ENCODE data around the gene GOLGA6D. TPM values are rescaled to one million over a fixed set of nuclear protein-coding genes. Genes with fewer than 3 reads are reported as not detected.
"Not testable (repeated sequence)": the region's sequence is repeated elsewhere in the genome, so short reads cannot be mapped to it uniquely, and the experiment has no call there.

The GOLGA6D gene
- total RNA-seq, 1 donor from 2014 or later, result not detected

DNA sequence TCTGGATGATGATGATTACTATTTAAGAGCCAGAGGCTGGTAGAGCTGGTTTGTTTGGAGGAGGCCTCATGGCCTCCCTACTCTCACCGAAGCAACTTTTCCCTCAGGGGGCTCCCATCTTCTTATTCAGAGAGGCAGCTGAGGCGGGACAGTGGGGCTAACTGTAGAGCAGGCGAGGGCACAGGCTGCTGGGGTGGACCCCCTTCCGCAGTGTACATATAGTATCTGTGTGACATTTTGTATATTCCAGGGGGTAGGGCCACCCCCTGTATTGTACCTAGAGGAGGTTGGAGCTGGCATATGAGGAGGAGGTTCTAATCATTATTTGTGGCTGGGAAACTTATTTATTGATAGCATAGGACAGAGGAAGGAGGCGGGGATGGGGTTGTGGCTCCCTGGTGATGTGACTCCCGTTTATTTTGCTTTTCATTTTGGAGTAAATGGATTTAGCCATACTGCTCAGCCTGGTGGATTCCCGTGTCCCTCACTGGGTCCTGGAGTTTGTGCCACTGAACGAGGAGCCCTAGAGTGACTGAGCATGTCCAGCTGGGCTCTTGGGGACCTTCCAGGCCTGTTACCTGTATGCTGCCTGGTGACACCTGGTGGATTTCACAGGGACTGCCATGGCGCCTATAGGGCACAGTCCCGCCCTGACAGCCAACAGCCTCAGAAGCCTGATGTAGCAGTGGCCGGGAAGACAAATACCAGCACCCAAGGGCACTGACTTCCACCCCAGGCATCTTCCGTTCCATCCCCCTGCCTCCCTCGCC lies 16.1 kb downstream of the GOLGA6D start:
- not testable (repeated sequence) for H3K36me3 Mint-ChIP-seq (ENCODE audit: unreplicated experiment); H3K9me3 Mint-ChIP-seq (ENCODE audit: unreplicated experiment); H3K4me1 Mint-ChIP-seq (ENCODE audit: unreplicated experiment); H3K4me3 Mint-ChIP-seq (ENCODE audit: unreplicated experiment); H3K27ac Mint-ChIP-seq (ENCODE audit: unreplicated experiment)
- DNase-seq (ENCODE audit: extremely low spot score, unreplicated experiment), result peak; percentile 48
- peaks cover 22% of the 10 kb centered on the region for H3K27me3 Mint-ChIP-seq (ENCODE audit: unreplicated experiment)

DNA sequence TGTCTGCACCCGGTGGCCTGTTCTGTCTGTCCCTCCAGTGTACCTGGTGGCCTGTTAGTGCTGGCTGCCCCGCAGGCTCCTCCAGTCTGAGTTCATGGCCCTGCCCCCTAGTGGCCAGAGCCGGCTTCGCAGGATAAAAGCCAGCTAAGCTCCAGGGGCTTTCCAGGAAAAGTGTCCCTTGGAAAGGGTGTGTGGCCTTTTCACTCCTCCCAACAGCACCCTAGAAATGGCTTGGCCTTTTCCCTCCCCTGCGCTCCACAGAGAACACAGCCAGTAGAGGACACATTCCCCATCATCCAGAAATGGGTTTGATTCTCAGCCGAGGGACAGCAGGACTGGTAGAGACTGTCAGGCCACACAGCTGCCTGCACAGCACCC lies 16.7 kb downstream of the GOLGA6D start:
- DNase-seq (ENCODE audit: extremely low spot score, unreplicated experiment), result peak; percentile 84
- not testable (repeated sequence) for H3K4me3 Mint-ChIP-seq (ENCODE audit: unreplicated experiment); H3K27ac Mint-ChIP-seq (ENCODE audit: unreplicated experiment); H3K36me3 Mint-ChIP-seq (ENCODE audit: unreplicated experiment); H3K9me3 Mint-ChIP-seq (ENCODE audit: unreplicated experiment); H3K4me1 Mint-ChIP-seq (ENCODE audit: unreplicated experiment)
- peaks cover 27% of the 10 kb centered on the region for H3K27me3 Mint-ChIP-seq (ENCODE audit: unreplicated experiment)
- TF ChIP-seq, protein P1, sequence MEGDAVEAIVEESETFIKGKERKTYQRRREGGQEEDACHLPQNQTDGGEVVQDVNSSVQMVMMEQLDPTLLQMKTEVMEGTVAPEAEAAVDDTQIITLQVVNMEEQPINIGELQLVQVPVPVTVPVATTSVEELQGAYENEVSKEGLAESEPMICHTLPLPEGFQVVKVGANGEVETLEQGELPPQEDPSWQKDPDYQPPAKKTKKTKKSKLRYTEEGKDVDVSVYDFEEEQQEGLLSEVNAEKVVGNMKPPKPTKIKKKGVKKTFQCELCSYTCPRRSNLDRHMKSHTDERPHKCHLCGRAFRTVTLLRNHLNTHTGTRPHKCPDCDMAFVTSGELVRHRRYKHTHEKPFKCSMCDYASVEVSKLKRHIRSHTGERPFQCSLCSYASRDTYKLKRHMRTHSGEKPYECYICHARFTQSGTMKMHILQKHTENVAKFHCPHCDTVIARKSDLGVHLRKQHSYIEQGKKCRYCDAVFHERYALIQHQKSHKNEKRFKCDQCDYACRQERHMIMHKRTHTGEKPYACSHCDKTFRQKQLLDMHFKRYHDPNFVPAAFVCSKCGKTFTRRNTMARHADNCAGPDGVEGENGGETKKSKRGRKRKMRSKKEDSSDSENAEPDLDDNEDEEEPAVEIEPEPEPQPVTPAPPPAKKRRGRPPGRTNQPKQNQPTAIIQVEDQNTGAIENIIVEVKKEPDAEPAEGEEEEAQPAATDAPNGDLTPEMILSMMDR (IDR thresholded peaks at IDR 0.05), result peak; percentile 59

GRCh38 chr15:75300026-75300425 lies 17.4 kb downstream of the GOLGA6D start:
- not testable (repeated sequence) for H3K9me3 Mint-ChIP-seq (ENCODE audit: unreplicated experiment); H3K4me3 Mint-ChIP-seq (ENCODE audit: unreplicated experiment); H3K27ac Mint-ChIP-seq (ENCODE audit: unreplicated experiment); H3K36me3 Mint-ChIP-seq (ENCODE audit: unreplicated experiment); H3K4me1 Mint-ChIP-seq (ENCODE audit: unreplicated experiment)
- peaks cover 35% of the 10 kb centered on the region for H3K27me3 Mint-ChIP-seq (ENCODE audit: unreplicated experiment)
- DNase-seq (ENCODE audit: extremely low spot score, unreplicated experiment), result peak; percentile 68

DNA sequence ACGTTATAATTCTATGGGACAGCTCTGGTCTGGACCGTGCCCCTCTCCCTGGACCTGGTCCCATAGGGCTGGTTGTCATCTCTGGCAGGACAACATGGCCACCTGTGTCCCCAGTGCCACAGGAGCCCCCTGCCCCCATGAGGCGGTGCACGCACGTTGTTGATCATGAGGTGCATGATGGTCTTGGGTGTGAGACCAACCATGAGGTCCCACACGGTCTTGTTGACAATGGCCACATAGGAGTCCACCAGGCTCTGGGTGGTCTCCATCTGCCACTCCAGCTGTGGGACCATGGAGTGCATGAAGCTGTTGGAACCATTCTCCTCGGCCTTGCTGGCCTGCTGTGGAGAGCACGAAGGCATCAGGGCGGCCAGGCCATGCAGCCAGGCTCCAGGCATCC lies 19.7 kb downstream of the GOLGA6D start:
- TF ChIP-seq, protein P1 (IDR thresholded peaks at IDR 0.05), result no peak
- Mint-ChIP-seq H3K4me3 (ENCODE audit: unreplicated experiment) (no peak overlapping the region), H3K4me1 (ENCODE audit: unreplicated experiment) (no peaks in the 10 kb centered on the region), H3K36me3 (ENCODE audit: unreplicated experiment) (no peaks in the 10 kb centered on the region), H3K27me3 (ENCODE audit: unreplicated experiment) (peaks cover 49% of the 10 kb centered on the region), H3K9me3 (ENCODE audit: unreplicated experiment) (no peaks in the 10 kb centered on the region), H3K27ac (ENCODE audit: unreplicated experiment) (no peak overlapping the region)
- peak; percentile 78 for DNase-seq (ENCODE audit: extremely low spot score, unreplicated experiment)

- H3K9me3 Mint-ChIP-seq (ENCODE audit: unreplicated experiment); H3K4me3 Mint-ChIP-seq (ENCODE audit: unreplicated experiment); H3K36me3 Mint-ChIP-seq (ENCODE audit: unreplicated experiment); H3K27ac Mint-ChIP-seq (ENCODE audit: unreplicated experiment); H3K4me1 Mint-ChIP-seq (ENCODE audit: unreplicated experiment): not testable (repeated sequence)
- H3K27me3 Mint-ChIP-seq (ENCODE audit: unreplicated experiment), result peaks cover 51% of the 10 kb centered on the region
- DNase-seq (ENCODE audit: extremely low spot score, unreplicated experiment), result peak; percentile 57
These were observed 20.1 kb downstream of the GOLGA6D start for GRCh38 chr15:75302753-75303152.

DNA sequence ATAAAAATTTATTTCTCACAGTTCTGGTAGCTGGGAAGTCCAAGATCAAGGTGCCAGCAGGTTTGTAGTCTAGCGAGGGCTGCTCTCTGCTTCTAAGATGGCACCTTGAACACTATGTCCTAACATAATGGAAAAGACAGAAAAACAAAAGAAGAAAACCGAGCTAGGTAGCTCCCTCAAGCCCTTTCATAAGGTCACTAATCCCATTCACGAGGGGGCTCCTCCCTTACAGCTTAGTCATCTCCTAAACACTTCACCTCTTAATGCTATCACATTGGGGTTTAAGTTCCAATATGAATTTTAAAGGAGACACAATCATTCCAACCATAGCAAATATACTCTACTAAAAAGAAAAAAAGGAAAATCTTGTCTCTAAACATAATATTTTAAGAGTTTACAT lies 23.6 kb downstream of the GOLGA6D start:
- H3K27me3 Mint-ChIP-seq (ENCODE audit: unreplicated experiment), result peaks cover 71% of the 10 kb centered on the region

More for the DNA sequence above, 23.6 kb downstream of the GOLGA6D start:
- no peaks in the 10 kb centered on the region for H3K9me3 Mint-ChIP-seq (ENCODE audit: unreplicated experiment)
- no peaks in the 10 kb centered on the region for H3K36me3 Mint-ChIP-seq (ENCODE audit: unreplicated experiment)
- no peak for DNase-seq (ENCODE audit: extremely low spot score, unreplicated experiment)
- TF ChIP-seq, protein P1 (IDR thresholded peaks at IDR 0.05), result no peak
- peaks cover 5% of the 10 kb centered on the region for H3K4me1 Mint-ChIP-seq (ENCODE audit: unreplicated experiment)
- H3K27ac Mint-ChIP-seq (ENCODE audit: unreplicated experiment), result no peak overlapping the region
- H3K4me3 Mint-ChIP-seq (ENCODE audit: unreplicated experiment), result no peak overlapping the region
